ENCODE results near the gene EVX2.
A peak's percentile ranks its signal among the peaks of the same experiment; 100 is the strongest.

Gene EVX2

DNA sequence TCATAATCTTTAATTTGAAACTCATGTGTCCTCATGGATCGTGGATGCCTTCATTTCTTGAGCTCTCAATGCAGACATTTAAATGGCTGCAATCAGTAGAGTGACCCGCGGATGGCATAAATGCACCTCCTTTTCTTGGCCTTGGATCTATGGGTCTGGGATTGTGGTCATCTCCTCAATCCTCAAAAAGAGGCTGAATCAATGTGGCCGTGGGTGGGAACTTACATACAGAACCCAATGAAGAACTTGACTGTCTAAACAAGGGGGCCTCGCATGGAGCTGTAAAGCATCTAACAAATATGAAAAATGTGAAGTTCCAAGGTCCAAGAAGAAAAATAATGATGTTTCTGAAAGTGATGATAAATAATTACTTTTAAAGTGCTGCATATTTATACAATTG lies 11.7 kb upstream of the EVX2 start:
- DNase-seq = no peak

DNA sequence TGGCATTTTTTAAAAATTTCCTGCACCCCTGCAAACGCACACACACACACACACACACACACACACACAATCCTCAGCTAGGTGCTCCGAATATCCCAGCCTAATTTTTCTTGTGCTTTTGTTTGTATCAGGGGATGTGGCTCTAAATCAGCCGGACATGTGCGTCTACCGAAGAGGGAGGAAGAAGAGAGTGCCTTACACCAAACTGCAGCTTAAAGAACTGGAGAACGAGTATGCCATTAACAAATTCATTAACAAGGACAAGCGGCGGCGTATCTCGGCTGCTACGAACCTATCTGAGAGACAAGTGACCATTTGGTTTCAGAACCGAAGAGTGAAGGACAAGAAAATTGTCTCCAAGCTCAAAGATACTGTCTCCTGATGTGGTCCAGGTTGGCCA lies 10.6 kb upstream of the EVX2 start:
- no peak for DNase-seq

DNA sequence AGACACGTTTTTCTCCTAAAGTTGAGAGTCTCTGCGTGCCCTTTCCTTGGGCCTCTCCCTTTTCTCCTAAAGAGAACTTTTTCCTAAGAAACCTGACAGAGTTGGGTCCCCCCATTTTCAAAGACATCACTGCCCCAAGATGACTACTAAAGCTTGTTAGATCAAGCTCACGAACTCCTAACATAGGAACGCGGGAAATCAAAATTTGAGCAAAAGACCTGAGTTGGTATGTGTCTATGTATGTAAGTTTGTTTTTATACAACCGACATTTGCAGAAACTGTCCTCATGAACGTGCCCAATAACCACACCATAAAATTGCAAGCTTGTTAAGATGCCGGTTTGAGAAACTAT lies 10.1 kb upstream of the EVX2 start:
- DNase-seq = no peak

DNA sequence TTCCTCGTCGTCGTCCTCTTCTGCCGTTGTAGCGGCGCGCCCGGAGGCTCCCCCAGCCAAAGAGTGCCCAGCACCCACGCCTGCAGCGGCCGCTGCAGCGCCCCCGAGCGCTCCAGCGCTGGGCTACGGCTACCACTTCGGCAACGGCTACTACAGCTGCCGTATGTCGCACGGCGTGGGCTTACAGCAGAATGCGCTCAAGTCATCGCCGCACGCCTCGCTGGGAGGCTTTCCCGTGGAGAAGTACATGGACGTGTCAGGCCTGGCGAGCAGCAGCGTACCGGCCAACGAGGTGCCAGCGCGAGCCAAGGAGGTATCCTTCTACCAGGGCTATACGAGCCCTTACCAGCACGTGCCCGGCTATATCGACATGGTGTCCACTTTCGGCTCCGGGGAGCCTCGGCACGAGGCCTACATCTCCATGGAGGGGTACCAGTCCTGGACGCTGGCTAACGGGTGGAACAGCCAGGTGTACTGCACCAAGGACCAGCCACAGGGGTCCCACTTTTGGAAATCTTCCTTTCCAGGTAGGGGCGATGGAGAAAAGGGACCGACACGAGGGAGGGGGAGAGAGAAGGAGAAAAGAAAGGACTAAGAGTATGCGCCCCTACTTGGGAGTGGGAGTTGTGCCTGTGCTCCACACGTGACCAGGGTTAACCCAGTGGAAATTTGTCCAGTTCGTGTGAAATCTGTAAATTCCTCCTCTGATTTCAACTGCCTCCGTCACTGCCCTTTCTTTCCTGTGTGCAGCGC lies 9.6 kb upstream of the EVX2 start:
- no peak for DNase-seq

- DNase-seq = peak; percentile 16
Measured at GRCh38 chr2:176092270-176093144, 8.7 kb upstream of the EVX2 start, which contains the start of gene HOXD13. Gene HOXD13 (plus strand): TSS chr2:176092721. CDS start chr2:176092891, 170 bp downstream.

GRCh38 chr2:176091329-176092258 lies 7.8 kb upstream of the EVX2 start:
- DNase-seq = no peak

DNA sequence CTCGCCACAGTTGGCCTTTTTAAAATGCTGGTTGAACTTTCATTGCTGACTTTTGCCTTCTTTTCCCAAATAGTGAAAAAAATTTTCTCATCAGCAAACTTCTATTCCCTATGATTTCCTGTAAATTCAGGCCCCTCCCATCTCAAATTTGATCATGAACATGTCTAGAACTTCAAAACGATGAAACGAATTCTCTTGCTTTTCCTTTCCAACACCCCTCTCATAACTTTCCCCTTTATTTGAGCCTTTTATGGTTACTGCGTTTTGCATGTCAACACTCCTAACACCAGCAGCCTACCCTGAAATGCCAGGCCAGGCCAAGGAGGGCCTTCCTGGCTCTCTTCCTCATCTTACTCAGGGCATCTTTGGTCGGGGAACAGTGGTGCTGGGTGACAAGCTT lies 7.1 kb upstream of the EVX2 start:
- no peak for DNase-seq

DNA sequence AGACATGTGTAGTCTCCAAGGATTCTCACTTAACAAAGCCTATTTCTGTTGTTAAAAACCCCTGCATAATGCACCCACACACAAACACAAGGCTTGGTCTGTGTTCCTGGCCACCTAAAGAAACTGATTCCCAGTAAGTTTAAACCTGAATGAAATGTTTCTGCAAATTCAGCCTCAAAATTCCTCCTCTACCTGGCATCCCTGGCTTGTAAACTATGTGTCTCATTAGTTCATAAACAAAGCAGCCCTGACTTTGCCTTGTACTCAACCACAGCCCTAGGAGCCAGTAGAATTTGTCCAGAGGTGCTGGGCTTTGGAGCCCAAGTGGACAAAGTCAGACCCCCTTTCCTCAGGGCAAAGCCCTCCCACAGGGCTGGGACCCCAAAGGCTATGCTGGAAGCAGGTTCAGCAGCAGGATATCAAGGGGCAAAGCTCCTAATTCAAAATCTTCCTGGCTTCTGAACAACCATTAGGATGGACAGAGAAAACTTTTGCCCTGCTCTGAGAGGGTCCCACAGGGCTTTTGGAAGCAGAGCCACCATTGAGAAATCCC lies 6.2 kb upstream of the EVX2 start:
- DNase-seq = no peak

DNA sequence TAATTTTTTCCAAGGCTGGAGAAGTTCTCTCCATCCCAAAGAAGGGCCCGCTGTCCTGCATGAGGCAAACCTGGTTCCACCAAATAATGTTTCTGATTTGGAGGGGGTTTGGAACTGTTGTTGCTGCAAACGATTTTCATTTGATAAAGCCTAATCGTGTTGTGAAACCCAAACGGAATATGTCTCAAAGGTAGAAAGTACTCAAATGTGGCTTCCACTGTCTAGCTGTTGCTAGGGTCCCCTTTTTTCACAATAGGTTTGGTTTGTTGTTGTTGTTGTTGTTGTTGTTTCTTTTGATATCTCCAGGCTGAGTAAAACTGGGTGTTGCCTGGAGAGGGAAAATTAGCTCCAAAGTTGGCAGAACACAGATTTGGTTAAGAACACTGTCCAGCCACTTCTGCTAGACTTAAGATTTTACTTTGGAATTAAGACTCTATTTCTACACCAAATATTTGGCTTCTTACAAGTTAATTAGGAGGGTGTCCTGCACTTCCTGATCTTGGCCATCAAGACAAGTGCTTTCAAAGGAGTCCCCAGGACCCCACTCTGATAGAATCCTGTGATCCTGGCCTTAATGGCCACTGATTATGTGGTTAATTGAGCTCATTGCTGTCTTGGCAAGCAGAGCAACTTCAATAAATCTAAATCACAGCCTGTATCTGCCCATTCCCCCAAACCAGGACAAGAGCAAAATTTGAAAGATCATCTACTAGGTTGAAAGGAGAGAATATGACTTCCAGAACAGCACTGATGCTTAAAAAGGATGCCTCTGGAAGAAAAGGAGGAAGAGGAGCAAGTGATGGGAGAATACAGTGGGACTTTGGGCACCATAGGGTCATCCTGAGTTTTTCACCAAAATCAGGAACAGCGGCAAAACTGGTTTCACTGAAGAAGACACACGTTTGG lies 5.4 kb upstream of the EVX2 start:
- DNase-seq = no peak

- DNase-seq = peak; percentile 62
Measured at GRCh38 chr2:176088048-176088936, 4.5 kb upstream of the EVX2 start.

DNA sequence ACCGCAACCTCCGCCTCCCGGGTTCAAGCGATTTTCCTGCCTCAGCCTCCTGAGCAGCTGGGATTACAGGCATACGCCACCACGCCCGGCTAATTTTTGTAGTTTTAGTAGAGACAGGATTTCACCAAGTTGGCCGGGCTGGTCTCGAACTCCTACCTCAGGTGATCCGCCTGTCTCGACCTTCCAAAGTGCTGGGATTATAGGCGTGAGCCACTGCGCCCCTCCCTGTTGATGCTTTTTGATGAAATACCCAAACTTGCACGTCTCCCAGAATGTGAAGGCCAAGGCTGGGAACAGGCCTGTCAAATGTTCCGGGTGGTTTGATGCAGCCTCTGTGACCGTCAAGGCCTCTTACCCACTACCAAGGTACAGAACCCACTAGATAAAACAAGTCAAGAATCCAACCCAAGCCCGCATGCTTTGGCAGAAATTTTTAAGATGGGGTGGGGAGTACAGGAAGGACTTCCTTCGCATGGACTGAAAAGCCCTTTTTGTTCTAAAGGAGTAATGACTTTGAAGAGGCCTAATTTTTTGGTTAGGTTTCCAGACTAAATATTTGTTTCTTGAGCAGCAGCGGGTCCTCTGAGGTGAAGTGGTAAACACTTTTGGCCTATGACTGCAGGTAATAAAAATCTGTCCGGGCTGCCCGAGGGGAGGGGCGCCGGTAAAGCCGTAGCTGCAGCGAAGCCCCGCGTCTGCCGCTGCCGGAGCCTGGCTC lies 3.7 kb upstream of the EVX2 start:
- no peak for DNase-seq

DNA sequence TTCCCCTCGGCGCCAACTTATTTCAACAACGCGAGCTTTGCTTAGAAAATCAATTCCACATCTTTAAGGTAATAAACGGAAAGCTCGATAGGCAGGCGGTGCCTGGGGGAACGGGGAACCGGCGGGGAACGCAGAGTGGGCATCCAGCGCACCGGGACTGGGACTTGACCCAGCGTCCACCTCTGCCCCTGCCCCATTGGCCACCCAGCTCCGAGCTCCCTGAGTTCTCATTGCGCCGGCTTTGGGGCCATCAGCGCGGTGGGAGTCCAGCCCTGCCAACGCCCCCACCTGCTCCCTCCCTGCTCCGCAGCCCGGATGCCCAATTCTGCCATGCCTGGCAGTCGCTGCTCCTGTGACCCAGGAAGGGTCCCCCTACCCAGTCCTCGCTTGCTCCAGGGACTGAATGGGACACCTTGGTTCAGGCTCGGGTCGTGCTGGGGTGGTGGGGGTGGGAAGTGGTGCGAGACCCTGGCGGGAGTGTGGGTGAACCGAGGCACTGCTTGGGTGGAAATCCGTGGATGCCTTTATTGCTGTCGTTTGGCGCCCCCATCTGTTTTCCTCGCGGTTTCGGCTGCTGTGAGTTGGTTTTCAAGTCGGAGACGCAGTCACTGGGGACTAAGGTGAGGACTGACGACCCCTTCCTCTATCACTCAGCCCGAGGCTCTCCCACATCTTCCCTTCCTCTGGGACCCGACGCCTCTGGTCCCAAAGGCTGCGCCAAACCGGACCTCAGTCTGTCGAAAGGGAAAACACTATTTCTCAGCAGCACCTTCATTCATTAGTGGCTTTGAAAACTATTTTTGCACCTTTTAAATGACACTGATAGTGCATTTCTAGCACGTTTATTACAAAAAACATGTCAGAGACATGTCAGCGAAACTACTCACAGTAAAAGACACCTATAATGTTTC lies 2.4 kb upstream of the EVX2 start:
- peak; percentile 49 for DNase-seq

GRCh38 chr2:176085120-176085788 lies 1.5 kb upstream of the EVX2 start:
- DNase-seq = no peak

GRCh38 chr2:176084611-176085119 lies 903 bp upstream of the EVX2 start:
- DNase-seq = no peak

DNA sequence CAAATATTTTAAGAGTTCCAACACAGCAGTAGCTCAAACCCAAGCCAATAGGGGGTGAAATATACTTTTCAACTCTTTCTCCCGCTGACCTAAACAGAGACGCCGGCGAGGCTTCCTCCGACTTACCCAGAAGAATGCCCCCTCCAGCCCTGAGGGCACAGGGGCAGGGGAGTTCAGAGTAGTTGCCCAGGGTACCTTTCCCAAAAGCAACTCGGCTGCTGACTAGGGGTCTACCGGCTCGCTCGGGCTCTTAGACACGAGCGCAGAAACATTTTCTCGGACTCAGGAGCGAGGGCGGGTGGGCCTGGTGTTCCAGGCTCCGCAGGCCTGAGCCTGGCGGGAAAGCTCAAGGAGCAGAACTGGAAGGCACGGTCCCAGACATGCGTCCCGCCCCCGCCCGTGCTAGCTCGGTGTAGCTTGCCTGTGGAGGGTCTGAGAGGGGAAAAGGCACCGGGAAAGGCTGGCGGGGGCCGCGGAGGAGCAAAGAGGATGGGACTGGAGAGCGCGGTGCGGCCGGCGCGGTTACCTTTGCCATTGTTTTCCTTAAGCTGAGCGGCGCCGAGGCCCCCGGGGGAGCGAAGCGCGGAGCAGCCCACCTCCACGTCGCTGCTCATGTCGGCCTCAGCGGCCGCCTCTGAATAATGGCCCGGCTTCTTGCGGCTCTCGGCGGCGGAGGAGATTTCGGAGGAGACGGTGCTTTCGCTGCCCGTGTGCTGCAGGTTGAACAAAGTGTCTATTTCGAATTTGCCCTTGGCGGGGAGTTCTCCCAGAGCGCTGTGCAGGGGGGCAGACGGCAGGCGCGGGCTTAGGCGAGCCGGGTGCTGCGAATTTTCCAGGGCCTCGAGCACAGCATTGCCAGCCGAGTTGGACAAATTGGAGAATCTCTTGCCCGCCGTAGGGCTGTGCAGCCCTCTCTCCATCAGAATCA lies 674 bp downstream of the EVX2 start:
- no peak for DNase-seq

DNA sequence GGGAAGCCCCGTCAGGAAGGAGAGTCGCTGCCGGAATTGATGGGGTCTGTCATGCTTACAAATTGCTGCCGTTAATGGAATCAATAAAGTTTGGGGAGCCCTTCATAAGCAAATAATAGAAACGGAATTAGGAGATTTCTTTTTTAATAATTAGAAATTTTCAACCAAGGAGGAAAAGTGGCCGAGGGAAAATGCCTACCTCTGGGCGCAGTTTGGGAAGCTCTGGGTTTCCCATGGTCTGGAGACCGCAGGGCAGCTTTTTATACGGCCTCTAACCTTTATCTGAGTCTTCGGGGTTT lies 1.3 kb downstream of the EVX2 start:
- DNase-seq = no peak
